Measurements from ENCODE around the gene CNTFR. TPM values are rescaled to one million over a fixed set of nuclear protein-coding genes. Genes with fewer than 3 reads are reported as not detected.
"Not testable (repeated sequence)": the region's sequence is repeated elsewhere in the genome, so short reads cannot be mapped to it uniquely, and the experiment has no call there.

Gene CNTFR
- total RNA-seq, 1 donor from 2014 or later, result 7.5 TPM

GRCh38 chr9:34553511-34554021 lies 36.0 kb downstream of the CNTFR start:
- DNase-seq, result no peak

- no peak for DNase-seq
These were observed 36.5 kb downstream of the CNTFR start for GRCh38 chr9:34552986-34553385.

- no peak for DNase-seq
These were observed 36.9 kb downstream of the CNTFR start for GRCh38 chr9:34552606-34552981.

- no peak for DNase-seq
These were observed 37.5 kb downstream of the CNTFR start for GRCh38 chr9:34551751-34552605.

GRCh38 chr9:34550681-34551270 lies 38.7 kb downstream of the CNTFR start:
- no peak for DNase-seq

- no peak for DNase-seq
These were observed 39.4 kb downstream of the CNTFR start for GRCh38 chr9:34550016-34550680.

GRCh38 chr9:34549407-34549732 lies 40.2 kb downstream of the CNTFR start:
- no peak for DNase-seq

GRCh38 chr9:34547960-34548611 lies 41.4 kb downstream of the CNTFR start:
- peak; percentile 39 for DNase-seq

GRCh38 chr9:34546834-34547827 lies 42.4 kb downstream of the CNTFR start:
- DNase-seq, result peak; percentile 35

GRCh38 chr9:34546102-34546833 lies 43.3 kb downstream of the CNTFR start:
- DNase-seq, result no peak

GRCh38 chr9:34545497-34545896 lies 44.0 kb downstream of the CNTFR start:
- DNase-seq, result no peak

GRCh38 chr9:34544035-34544434 lies 45.5 kb downstream of the CNTFR start:
- DNase-seq, result no peak

- DNase-seq, result no peak
These were observed 48.0 kb downstream of the CNTFR start for GRCh38 chr9:34541540-34541939.

GRCh38 chr9:34540827-34541226 lies 48.7 kb downstream of the CNTFR start:
- no peak for DNase-seq

- no peak for DNase-seq
These were observed 52.8 kb downstream of the CNTFR start for GRCh38 chr9:34536685-34537084.

- not testable (repeated sequence) for DNase-seq
These were observed 57.5 kb downstream of the CNTFR start for GRCh38 chr9:34532041-34532440.

GRCh38 chr9:34526026-34526425 lies 63.5 kb downstream of the CNTFR start:
- DNase-seq, result no peak

GRCh38 chr9:34524349-34524748 lies 65.2 kb downstream of the CNTFR start:
- DNase-seq, result no peak

GRCh38 chr9:34522971-34523797 lies 66.3 kb downstream of the CNTFR start, which contains the start of gene ENHO:
Gene ENHO, minus strand, starts transcription at chr9:34522990. Its CDS starts 1,295 bp downstream, at chr9:34521695.
- peak; percentile 84 for DNase-seq
